ENCODE measurements around the gene OLA1.

OLA1 gene

GRCh38 chr2:174138161-174138560 is 110.2 kb downstream of the OLA1 start:
- no peak for TF ChIP-seq NFIC (IDR thresholded peaks at IDR 0.05)
- TF ChIP-seq RAD21 (IDR thresholded peaks at IDR 0.05; ENCODE audit: low read depth), result no peak
- no peak for TF ChIP-seq EP300 (IDR thresholded peaks at IDR 0.05; ENCODE audit: borderline replicate concordance)
- no peak for TF ChIP-seq USF1 (IDR thresholded peaks at IDR 0.05)
- TF ChIP-seq TEAD4 (IDR thresholded peaks at IDR 0.05), result no peak
- TF ChIP-seq CREB1 (IDR thresholded peaks at IDR 0.05; ENCODE audit: low read depth), result no peak

DNA sequence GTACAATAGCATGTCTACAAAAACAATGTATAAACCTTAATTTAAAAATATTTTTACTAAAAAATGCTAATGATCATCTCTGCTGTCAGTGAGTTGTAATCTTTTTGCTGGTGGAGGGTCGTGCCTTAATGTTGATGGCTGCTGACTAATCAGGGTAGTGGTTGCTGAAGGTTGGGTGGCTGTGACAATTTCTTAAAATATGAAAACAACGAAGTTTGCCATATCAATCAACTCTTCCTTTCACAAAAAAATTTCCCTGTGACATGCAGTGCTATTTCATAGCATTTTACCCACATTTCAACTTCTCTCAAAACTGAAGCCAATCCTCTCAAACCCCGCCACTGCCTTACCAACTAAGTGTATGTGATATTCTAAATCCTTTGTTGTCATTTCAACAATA is 112.4 kb downstream of the OLA1 start:
- TF ChIP-seq ZBTB7A (IDR thresholded peaks at IDR 0.05; ENCODE audit: low read depth) (no peak), CREB1 (IDR thresholded peaks at IDR 0.05; ENCODE audit: low read depth) (no peak), TAF1 (IDR thresholded peaks at IDR 0.05; ENCODE audit: low read depth) (no peak), FOXM1 (IDR thresholded peaks at IDR 0.05; ENCODE audit: borderline replicate concordance, low read depth) (no peak), USF1 (IDR thresholded peaks at IDR 0.05) (no peak), TEAD4 (IDR thresholded peaks at IDR 0.05) (no peak), EGR1 (IDR thresholded peaks at IDR 0.05) (no peak), YY1 (IDR thresholded peaks at IDR 0.05; ENCODE audit: low read depth) (no peak), RAD21 (IDR thresholded peaks at IDR 0.05; ENCODE audit: low read depth) (no peak), EP300 (IDR thresholded peaks at IDR 0.05; ENCODE audit: borderline replicate concordance) (no peak), TCF12 (IDR thresholded peaks at IDR 0.05; ENCODE audit: low read depth) (no peak), CEBPB (IDR thresholded peaks at IDR 0.05) (no peak)
- TF ChIP-seq, protein P1, sequence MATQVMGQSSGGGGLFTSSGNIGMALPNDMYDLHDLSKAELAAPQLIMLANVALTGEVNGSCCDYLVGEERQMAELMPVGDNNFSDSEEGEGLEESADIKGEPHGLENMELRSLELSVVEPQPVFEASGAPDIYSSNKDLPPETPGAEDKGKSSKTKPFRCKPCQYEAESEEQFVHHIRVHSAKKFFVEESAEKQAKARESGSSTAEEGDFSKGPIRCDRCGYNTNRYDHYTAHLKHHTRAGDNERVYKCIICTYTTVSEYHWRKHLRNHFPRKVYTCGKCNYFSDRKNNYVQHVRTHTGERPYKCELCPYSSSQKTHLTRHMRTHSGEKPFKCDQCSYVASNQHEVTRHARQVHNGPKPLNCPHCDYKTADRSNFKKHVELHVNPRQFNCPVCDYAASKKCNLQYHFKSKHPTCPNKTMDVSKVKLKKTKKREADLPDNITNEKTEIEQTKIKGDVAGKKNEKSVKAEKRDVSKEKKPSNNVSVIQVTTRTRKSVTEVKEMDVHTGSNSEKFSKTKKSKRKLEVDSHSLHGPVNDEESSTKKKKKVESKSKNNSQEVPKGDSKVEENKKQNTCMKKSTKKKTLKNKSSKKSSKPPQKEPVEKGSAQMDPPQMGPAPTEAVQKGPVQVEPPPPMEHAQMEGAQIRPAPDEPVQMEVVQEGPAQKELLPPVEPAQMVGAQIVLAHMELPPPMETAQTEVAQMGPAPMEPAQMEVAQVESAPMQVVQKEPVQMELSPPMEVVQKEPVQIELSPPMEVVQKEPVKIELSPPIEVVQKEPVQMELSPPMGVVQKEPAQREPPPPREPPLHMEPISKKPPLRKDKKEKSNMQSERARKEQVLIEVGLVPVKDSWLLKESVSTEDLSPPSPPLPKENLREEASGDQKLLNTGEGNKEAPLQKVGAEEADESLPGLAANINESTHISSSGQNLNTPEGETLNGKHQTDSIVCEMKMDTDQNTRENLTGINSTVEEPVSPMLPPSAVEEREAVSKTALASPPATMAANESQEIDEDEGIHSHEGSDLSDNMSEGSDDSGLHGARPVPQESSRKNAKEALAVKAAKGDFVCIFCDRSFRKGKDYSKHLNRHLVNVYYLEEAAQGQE (IDR thresholded peaks at IDR 0.05; ENCODE audit: low read depth), result no peak

GRCh38 chr2:174125090-174125489 is 123.2 kb downstream of the OLA1 start:
- no peak for TF ChIP-seq USF1 (IDR thresholded peaks at IDR 0.05)
- TF ChIP-seq RAD21 (IDR thresholded peaks at IDR 0.05; ENCODE audit: low read depth), result no peak
- TF ChIP-seq, protein P2, sequence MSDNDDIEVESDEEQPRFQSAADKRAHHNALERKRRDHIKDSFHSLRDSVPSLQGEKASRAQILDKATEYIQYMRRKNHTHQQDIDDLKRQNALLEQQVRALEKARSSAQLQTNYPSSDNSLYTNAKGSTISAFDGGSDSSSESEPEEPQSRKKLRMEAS (IDR thresholded peaks at IDR 0.05), result no peak
- TF ChIP-seq FOXM1 (IDR thresholded peaks at IDR 0.05; ENCODE audit: borderline replicate concordance, low read depth), result no peak
- TF ChIP-seq EGR1 (IDR thresholded peaks at IDR 0.05), result no peak
- TF ChIP-seq, protein P1 (IDR thresholded peaks at IDR 0.05; ENCODE audit: low read depth), result no peak
- TF ChIP-seq TAF1 (IDR thresholded peaks at IDR 0.05; ENCODE audit: low read depth), result no peak
- TF ChIP-seq TEAD4 (IDR thresholded peaks at IDR 0.05), result no peak
- TF ChIP-seq CREB1 (IDR thresholded peaks at IDR 0.05; ENCODE audit: low read depth), result no peak
- no peak for TF ChIP-seq ZBTB7A (IDR thresholded peaks at IDR 0.05; ENCODE audit: low read depth)
- TF ChIP-seq CEBPB (IDR thresholded peaks at IDR 0.05), result no peak
- no peak for TF ChIP-seq NFIC (IDR thresholded peaks at IDR 0.05)
- TF ChIP-seq TCF12 (IDR thresholded peaks at IDR 0.05; ENCODE audit: low read depth), result no peak
- TF ChIP-seq EP300 (IDR thresholded peaks at IDR 0.05; ENCODE audit: borderline replicate concordance), result no peak
- TF ChIP-seq YY1 (IDR thresholded peaks at IDR 0.05; ENCODE audit: low read depth), result no peak

DNA sequence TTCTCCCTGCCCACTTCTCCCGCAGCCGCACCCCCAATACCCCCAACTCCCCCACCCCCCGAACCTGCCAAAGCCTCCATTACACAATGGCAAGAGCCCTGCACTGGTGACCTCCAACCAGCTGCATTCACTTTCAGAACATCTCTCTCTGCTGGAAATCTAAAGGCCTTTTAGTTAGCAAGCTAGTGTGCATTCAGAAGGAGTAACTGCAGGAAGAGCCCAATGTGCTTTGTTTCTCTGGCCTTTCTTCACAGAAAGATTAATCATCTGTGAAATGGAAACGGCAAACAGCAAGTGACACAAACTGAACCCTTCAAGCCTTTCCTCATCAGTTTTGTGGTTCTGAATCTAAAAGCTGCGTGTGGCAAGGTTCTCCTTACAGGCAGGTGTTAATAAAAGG is 124.2 kb downstream of the OLA1 start:
- TF ChIP-seq USF1 (IDR thresholded peaks at IDR 0.05) (no peak), RAD21 (IDR thresholded peaks at IDR 0.05; ENCODE audit: low read depth) (no peak), CREB1 (IDR thresholded peaks at IDR 0.05; ENCODE audit: low read depth) (no peak), YY1 (IDR thresholded peaks at IDR 0.05; ENCODE audit: low read depth) (no peak), CEBPB (IDR thresholded peaks at IDR 0.05) (no peak), TAF1 (IDR thresholded peaks at IDR 0.05; ENCODE audit: low read depth) (no peak)
- TF ChIP-seq, protein P2 (IDR thresholded peaks at IDR 0.05), result no peak

GRCh38 chr2:174122185-174122584 is 126.1 kb downstream of the OLA1 start:
- TF ChIP-seq NFIC (IDR thresholded peaks at IDR 0.05) (no peak), TCF12 (IDR thresholded peaks at IDR 0.05; ENCODE audit: low read depth) (no peak), TEAD4 (IDR thresholded peaks at IDR 0.05) (no peak), RAD21 (IDR thresholded peaks at IDR 0.05; ENCODE audit: low read depth) (no peak), USF1 (IDR thresholded peaks at IDR 0.05) (no peak), YY1 (IDR thresholded peaks at IDR 0.05; ENCODE audit: low read depth) (no peak), TAF1 (IDR thresholded peaks at IDR 0.05; ENCODE audit: low read depth) (no peak), CREB1 (IDR thresholded peaks at IDR 0.05; ENCODE audit: low read depth) (no peak), CEBPB (IDR thresholded peaks at IDR 0.05) (no peak), EP300 (IDR thresholded peaks at IDR 0.05; ENCODE audit: borderline replicate concordance) (no peak), EGR1 (IDR thresholded peaks at IDR 0.05) (no peak), ZBTB7A (IDR thresholded peaks at IDR 0.05; ENCODE audit: low read depth) (no peak), FOXM1 (IDR thresholded peaks at IDR 0.05; ENCODE audit: borderline replicate concordance, low read depth) (no peak)
- TF ChIP-seq, protein P2 (IDR thresholded peaks at IDR 0.05), result no peak
